Measurements from ENCODE around the gene POU2F2.

GRCh38 chr19:42109896-42110295 lies 22.4 kb downstream of the POU2F2 start:
- TF ChIP-seq ZNF565 (CRISPR knock-in tag; conservative IDR thresholded peaks at IDR 0.05; ENCODE audit: low read depth) (no peak), ZFP30 (CRISPR knock-in tag; IDR thresholded peaks at IDR 0.05) (no peak)
